ENCODE data around the gene MAN2B2. TPM values are rescaled to one million over a fixed set of nuclear protein-coding genes. Genes with fewer than 3 reads are reported as not detected.
"Not testable (repeated sequence)": the region's sequence is repeated elsewhere in the genome, so short reads cannot be mapped to it uniquely, and the experiment has no call there.

The MAN2B2 gene
- total RNA-seq, 2 experiments from 2014 or later = 28.0 to 33.1 TPM

DNA sequence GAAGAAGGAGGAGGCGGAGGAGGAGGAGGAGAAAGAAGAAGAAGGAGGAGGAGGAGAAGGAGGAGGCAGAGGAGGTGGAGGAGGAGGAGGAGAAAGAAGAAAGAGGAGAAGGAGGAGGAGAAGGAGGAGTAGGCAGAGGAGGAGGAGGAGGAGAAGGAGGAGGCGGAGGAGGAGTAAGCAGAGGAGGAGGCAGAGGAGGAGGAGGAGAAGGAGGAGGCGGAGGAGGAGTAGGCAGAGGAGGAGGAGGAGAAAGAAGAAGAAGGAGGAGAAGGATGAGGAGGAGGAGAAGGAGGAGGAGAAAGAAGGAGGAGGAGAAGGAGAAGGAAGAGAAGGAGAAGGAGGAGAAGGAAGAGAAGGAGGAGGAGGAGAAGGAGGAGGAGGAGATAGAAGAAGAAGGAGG is 85.4 kb downstream of the MAN2B2 start:
- CTCF ChIA-PET = interaction anchor here (1.2 to 2.2 kb wide), 2 partner anchors 14 to 214 kb away, joined by 3 to 11 read pairs; a partner anchor contains a TSS
- H3K4me1 Mint-ChIP-seq = peaks cover 8% of the 10 kb centered on the region
- ATAC-seq (no peak), DNase-seq (no peak)
- H3K27me3 Mint-ChIP-seq = peaks cover 46% of the 10 kb centered on the region
- H3K9me3 Mint-ChIP-seq (ENCODE audit: low read depth) = no peaks in the 10 kb centered on the region
- H3K27ac Mint-ChIP-seq = no peak overlapping the region
- H3K36me3 Mint-ChIP-seq = no peaks in the 10 kb centered on the region
- no peak overlapping the region for H3K4me3 Mint-ChIP-seq

DNA sequence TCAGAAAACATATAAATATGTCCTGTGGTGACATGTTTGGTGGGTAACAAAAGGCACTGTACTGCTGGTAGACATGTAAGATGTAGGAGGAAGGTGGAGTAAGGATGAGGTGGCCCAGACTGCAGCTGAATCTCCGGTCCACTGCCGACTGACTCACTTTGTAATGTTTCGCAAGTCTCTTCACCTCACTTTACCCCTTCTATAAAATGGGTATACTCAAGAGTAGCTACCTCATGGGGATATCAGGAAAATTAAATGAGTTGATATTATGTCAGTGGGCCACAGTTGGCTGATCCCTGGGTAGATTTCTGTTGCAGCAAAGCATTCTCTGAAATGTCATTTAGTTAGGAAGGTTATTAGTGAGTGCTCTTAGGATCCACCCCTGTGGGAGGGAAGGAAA is 87.6 kb downstream of the MAN2B2 start:
- H3K27me3 Mint-ChIP-seq = peaks cover 46% of the 10 kb centered on the region
- H3K4me1 Mint-ChIP-seq = peaks cover 8% of the 10 kb centered on the region
- no peak overlapping the region for H3K27ac Mint-ChIP-seq
- no peaks in the 10 kb centered on the region for H3K36me3 Mint-ChIP-seq
- DNase-seq = no peak
- no peak for ATAC-seq
- H3K4me3 Mint-ChIP-seq = no peak overlapping the region
- H3K9me3 Mint-ChIP-seq (ENCODE audit: low read depth) = no peaks in the 10 kb centered on the region
- CTCF ChIA-PET = interaction anchor here (1.6 to 4.4 kb wide), 2 partner anchors 10 to 22 kb away, joined by 4 to 16 read pairs; partner anchors contain the start of gene MRFAP1

DNA sequence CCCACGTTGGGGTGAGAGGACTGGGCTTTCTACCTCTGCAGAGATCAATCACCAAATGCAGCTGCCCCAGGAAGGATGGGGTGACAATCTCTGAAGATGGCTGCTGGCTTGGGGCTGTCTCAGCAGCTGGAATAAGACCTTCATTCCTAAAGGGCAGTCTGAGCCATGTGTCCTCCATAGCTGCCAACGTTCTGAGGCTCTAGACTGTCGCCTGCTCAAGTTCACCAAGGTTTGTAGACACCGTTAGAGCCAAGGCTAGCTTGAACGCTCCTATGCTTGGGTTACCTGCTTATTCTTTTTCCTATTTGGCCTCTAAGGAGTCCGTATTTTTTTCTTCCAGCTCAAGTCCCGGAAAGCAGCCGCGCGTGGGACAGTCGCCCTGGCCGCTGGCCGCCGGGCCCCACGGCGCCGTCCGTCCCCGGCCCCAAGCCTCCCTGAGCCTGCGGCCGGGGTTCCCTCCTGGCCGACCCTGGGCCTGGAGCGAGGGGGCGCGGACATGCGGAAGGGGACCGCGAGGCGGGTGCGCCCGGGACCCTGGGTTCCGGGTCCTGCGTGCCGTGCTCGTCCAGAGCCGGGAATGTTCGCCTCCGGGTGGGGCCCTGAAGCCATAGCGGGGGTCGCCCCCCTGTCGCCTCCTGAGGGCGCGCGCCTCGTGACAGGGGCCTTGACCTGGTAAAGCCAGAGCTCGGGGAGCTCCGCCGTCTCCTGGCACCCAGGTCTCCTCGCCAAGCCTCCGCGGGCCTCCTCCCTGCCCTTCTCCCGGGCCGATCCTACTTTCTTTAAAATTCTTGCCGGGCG is 88.8 kb downstream of the MAN2B2 start:
- DNase-seq (no peak), ATAC-seq (no peak)
- Mint-ChIP-seq H3K9me3 (ENCODE audit: low read depth) (no peaks in the 10 kb centered on the region), H3K27me3 (peaks cover 43% of the 10 kb centered on the region), H3K36me3 (no peaks in the 10 kb centered on the region), H3K4me3 (no peak overlapping the region), H3K27ac (no peak overlapping the region), H3K4me1 (peaks cover 5% of the 10 kb centered on the region)
- CTCF ChIA-PET = interaction anchor here (0.6 to 4.4 kb wide), 6 partner anchors 9 to 210 kb away, joined by 3 to 16 read pairs (median 4); partner anchors contain the start of gene PPP2R2C

DNA sequence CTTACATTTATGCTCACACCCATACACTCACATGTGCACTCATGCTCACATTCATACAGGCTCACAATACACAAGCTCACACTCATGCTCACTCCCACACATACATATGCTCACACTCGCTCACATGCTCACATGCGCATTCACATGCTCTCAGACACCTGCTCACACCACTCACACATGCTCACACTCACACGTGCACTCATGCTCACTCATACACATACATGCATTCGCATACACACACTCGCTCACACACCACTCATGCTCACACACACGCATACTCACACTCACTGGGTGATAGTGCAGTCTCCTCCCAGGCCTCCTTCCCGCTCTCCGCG is 90.3 kb downstream of the MAN2B2 start:
- peaks cover 32% of the 10 kb centered on the region for H3K27me3 Mint-ChIP-seq
- DNase-seq (no peak), ATAC-seq (no peak)

DNA sequence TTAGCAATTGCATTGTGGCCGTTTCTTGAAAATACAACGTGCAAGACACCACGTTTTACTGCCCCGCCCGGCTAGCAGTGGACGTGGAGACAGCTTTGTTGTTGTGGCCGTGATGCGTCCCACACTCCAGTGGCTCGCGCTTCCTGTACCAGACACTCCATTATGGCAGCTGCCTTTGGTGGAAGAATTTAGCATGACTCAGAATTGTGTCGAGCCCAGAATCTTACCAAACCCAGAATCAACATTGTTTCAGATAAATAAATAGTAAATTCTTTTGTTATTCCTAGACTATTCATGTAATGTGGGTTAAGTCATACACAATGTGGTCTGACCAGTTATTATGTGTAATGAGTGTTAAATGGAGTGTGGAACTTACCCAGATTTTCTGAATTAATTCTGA is 93.4 kb downstream of the MAN2B2 start:
- ATAC-seq (no peak), DNase-seq (no peak)
- Mint-ChIP-seq H3K9me3 (ENCODE audit: low read depth) (no peaks in the 10 kb centered on the region), H3K36me3 (peaks cover 1% of the 10 kb centered on the region), H3K4me3 (no peak overlapping the region), H3K27me3 (peaks cover 6% of the 10 kb centered on the region), H3K4me1 (peaks cover 4% of the 10 kb centered on the region), H3K27ac (no peak overlapping the region)
- CTCF ChIA-PET = no interaction called here

More for the DNA sequence above, 90.3 kb downstream of the MAN2B2 start:
- Mint-ChIP-seq H3K4me3 (no peak overlapping the region), H3K36me3 (no peaks in the 10 kb centered on the region), H3K27ac (no peak overlapping the region), H3K9me3 (ENCODE audit: low read depth) (no peaks in the 10 kb centered on the region), H3K4me1 (no peaks in the 10 kb centered on the region)
- CTCF ChIA-PET = no interaction called here

DNA sequence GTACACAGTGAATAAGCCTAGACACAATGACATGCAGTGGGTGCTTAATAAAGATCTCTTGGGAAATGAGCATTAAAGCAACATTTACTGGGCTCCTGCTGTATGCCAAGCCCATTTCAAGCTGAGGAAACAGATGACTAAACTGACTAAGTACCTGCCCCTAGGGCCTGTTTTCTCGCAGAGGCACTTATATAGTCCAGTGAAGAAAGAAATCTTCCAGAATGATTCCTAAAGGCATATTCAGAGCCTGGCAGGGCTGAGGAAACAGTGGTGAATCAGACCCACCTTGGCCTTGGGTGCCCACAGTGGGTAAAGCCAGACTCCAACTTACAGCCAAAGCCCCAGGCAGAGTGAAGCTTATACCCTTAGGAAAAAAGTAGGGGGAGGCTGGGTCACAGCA is 96.7 kb downstream of the MAN2B2 start:
- CTCF ChIA-PET = interaction anchor here (1.0 to 6.9 kb wide), 4 partner anchors 9 to 30 kb away, joined by 3 to 87 read pairs (median 22); partner anchors contain the start of gene MRFAP1
- no peaks in the 10 kb centered on the region for H3K9me3 Mint-ChIP-seq (ENCODE audit: low read depth)
- no peaks in the 10 kb centered on the region for H3K27me3 Mint-ChIP-seq
- ATAC-seq (no peak), DNase-seq (no peak)
- peaks cover 28% of the 10 kb centered on the region for H3K4me1 Mint-ChIP-seq
- H3K36me3 Mint-ChIP-seq = peaks cover 20% of the 10 kb centered on the region
- no peak overlapping the region for H3K4me3 Mint-ChIP-seq
- no peak overlapping the region for H3K27ac Mint-ChIP-seq

DNA sequence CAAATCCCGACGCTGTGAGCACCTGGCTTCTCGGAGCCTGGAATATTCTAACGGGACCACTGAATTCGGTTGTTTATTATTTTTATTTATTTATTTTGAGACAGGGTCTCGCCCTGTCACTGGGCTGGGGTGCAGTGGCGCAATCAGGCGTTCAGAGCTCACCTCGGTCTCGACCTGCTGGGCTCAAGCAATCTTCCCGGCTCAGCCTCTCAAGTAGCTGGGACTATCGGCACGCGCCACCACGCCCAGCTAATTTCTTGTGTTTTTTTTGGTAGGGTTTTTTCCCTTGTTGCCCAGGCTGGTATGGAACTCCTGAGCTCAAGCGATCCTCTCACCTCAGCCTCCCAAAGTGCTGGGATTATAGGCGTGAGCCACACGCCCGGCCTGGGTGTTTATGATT is 97.1 kb downstream of the MAN2B2 start:
- CTCF ChIA-PET = interaction anchor here (1.0 to 6.9 kb wide), 4 partner anchors 9 to 30 kb away, joined by 3 to 87 read pairs (median 22); partner anchors contain the start of gene MRFAP1
- no peaks in the 10 kb centered on the region for H3K9me3 Mint-ChIP-seq (ENCODE audit: low read depth)

DNA sequence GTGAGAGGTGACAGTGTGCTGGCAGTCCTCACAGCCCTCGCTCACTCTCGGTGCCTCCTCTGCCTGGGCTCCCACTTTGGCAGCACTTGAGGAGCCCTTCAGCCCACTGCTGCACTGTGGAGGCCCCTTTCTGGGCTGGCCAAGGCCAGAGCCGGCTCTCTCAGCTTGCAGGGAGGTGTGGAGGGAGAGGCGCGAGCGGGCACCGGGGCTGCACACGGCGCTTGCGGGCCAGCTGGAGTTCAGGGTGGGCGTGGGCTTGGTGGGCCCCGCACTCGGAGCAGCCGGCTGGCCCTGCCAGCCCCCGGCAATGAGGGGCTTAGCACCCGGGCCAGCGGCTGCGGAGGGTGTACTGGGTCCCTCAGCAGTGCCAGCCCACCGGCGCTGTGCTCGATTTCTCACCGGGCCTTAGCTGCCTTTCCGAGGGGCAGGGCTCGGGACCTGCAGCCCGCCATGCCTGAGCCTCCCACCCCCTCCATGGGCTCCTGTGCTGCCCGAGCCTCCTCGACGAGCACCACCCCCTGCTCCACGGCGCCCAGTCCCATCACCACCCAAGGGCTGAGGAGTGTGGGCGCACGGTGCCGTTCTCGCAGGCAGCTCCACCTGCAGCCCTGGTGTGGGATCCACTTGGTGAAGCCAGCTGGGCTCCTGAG is 97.7 kb downstream of the MAN2B2 start:
- H3K4me1 Mint-ChIP-seq = peaks cover 38% of the 10 kb centered on the region
- H3K27me3 Mint-ChIP-seq; H3K9me3 Mint-ChIP-seq (ENCODE audit: low read depth); DNase-seq; H3K27ac Mint-ChIP-seq; ATAC-seq; H3K4me3 Mint-ChIP-seq: not testable (repeated sequence)
- peaks cover 30% of the 10 kb centered on the region for H3K36me3 Mint-ChIP-seq
- CTCF ChIA-PET = interaction anchor here (1.4 to 6.9 kb wide), 9 partner anchors 10 to 398 kb away, joined by 6 to 104 read pairs (median 16); partner anchors contain the start of genes BLOC1S4, MRFAP1 and TADA2B

More for the DNA sequence above, 97.1 kb downstream of the MAN2B2 start:
- Mint-ChIP-seq H3K36me3 (peaks cover 24% of the 10 kb centered on the region), H3K27ac (no peak overlapping the region), H3K27me3 (no peaks in the 10 kb centered on the region), H3K4me3 (no peak overlapping the region), H3K4me1 (peaks cover 32% of the 10 kb centered on the region)
- ATAC-seq (no peak), DNase-seq (no peak)

Other genes starting within 250 kb of the MAN2B2 start
- gene PPP2R2C, start 102.6 kb upstream of the MAN2B2 start, total RNA-seq = not detected
- gene MRFAP1, start 65.5 kb downstream of the MAN2B2 start, total RNA-seq = 100 to 1,000 TPM; 109 to 122 TPM
- gene S100P, start 118.7 kb downstream of the MAN2B2 start, total RNA-seq = 1 to 10 TPM; 1.3 to 5.6 TPM
- 10 to 100 TPM; 60.7 to 61.9 TPM for gene MRFAP1L1, start 134.7 kb downstream of the MAN2B2 start, total RNA-seq
- gene BLOC1S4, start 141.0 kb downstream of the MAN2B2 start, total RNA-seq = 10 to 100 TPM; 21.8 to 22.3 TPM
- 10 to 100 TPM; 17.5 to 19.8 TPM for gene KIAA0232, start 207.5 kb downstream of the MAN2B2 start, total RNA-seq

Data from activated CD8-positive, alpha-beta memory T cell treated with anti-CD3 and anti-CD28 coated beads, Interleukin-2, amount 10 ng/mL, durations not matched to agents 7 days and 5 days (primary cell).